SHP77 treated with DMSO at 0.1 percent for 48 hours (cell line): ENCODE measurements around the gene AK1.

ENCODE experiments used
- DNase-seq: peaks from one replicate; lab custom pipeline; 2025; lab: John Stamatoyannopoulos, UW

AK1 gene

DNA sequence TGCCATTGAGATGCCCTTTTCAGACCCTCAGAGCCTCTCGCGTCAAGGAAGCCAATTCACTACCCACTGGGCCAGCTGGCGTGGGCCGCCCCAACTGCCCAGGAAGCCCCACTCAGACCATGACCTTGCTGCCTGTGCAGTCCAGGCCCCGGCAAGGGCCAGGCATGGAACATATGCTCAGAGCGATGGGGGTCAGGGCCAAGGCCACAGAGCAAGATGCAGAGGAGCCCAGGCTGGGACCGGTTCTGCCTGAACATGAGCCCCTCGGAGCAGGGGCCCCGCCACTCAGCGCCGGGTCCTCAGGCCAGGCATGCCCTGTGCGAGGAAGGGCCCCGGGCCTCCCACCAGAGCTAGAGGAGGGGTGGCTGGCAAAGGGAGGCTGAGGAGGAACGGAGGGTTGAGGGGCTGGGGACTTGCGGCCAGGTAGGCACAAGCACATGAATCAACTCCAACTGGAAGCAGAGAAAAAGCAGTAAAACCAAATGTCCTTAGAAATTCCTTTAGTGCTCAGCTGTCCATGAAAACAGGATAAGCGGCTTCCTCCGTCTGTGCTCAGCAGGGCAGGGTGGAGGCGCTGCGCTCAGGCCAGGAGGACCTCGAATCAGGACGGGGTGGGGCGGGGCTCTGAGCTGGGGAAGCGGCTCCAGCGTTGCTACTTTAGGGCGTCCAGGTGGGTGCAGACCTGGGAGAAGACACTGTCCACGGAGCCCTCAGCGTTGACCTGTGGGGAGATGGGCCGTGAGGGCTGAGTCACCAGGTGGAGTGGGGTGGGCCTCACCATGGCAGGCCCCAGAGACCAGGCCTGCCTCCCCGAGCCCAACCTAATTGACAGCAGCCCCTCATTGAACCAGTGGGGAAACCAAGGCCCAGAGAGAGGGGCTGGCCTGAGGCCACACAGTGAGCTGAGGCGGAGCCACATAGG lies 9.9 kb downstream of the AK1 start:
- no peak for DNase-seq

DNA sequence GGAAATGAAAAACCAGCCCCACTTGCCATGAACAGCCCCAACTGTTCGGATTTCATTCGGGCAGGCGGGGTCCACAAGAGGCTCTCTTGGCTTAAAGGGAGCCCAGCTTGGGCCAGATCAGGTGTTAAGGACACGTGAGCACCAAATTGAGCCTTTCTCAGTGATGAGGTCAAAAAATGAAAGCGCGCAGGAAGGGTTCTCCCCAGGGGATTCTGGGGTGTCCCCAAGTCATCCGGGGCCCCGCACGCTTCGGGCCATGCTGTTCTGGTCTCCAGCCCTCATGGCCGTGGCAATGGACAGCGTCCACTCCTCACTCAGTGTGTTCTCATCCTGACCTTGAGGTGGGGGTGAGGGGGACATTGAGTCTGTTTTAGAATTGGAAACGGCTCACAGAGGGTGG lies 10.9 kb downstream of the AK1 start:
- no peak for DNase-seq

DNA sequence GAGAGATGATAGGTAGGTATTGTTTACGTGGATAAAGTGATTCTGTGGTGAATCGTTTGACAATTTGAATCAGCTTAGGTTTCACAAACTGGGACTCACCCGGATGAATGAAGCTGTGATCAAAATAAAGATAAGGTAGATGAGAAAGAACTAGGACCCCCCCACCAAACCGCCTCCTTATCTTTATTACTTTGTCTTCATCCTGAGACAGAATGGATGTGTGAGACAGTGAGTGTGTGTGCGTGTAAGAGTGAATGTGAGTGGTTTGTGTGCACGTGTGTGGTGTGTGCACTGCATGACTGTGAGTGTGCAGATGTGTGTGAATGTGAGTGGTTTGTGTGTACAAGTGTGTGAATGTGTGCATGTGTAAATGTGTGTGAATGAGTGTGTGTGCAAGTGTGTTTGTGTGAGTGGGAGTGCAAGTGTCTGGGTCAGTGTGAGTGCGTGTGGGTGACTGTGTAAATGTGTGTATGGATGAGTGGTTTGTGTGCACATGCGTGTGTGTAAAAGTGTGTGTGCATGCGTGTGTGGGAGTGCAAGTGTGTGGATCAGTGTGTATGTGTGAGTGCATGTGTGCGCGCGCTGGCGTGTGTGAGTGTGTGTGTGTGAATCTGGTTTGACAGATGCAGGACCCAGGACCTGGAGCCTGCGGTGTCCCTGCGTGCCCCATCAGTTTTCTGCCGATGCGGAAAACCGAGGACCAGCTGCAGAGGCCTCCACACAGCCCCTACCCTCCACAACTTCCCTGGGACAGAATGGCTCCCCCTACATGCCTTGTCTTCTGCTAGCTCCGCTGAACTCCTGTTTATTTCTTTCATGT lies 11.6 kb downstream of the AK1 start:
- DNase-seq: no peak

DNA sequence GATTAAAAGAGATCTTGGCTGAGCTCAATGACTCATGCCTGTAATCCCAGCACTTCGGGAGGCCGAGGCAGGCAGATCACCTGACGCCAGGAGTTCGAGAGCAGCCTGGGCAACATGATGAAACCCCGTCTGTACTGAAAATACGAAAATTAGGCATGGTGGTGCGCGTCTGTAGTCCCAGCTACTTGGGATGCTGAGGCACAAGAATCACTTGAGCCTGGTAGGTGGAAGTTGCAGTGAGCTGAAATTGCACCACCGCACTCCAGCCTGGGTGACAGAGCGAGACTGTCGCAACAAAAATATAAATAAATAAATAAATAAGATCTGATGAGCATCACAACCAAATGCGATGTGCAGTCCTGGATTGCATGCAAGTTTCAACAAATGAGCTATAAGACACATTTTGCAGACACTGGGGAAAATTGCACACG lies 14.3 kb downstream of the AK1 start:
- DNase-seq: no peak

DNA sequence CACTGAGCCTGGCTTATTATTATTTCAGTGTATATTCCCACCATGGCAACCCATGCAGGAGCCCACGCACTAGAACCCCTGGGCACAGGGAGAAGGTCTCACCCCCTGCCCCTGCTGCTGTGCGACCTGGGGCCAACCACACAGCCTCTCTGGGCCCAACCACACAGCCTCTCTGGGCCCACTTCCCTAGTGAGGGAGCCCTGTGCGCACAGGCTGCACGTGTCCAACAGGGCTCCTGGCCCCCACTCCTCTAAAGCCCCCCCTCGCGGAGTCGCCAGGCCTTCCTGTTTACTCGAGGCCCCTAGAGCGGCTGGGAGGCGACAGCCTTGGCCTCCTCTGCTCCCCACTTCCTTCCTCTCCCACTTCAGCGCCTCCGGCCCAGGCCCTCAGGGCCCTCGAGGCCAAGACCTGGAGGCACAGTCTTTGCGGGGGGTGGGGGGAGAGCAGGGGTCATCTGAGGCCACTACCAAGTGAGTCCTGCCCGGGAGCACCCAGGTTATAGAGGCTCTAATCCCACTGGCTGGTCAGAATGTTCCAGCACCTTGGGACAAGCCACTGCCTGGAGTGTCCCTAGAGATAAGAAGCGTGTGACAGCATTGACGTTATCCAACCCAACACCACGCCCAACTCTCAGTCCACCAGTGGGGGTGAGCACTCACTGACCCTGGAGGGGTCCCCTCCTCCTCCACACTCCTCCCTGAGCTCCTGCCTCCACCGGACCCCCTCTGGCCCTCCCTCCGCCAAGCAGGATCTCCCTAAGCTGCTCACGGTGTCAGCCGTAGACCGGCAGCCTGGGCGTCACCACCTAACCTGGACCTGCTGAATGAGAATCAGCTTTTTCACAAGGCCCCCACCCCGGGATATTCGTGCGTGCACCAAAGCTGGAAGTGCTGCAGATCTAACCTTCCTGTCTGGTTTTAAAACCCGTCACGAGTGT lies 15.1 kb downstream of the AK1 start:
- no peak for DNase-seq

DNA sequence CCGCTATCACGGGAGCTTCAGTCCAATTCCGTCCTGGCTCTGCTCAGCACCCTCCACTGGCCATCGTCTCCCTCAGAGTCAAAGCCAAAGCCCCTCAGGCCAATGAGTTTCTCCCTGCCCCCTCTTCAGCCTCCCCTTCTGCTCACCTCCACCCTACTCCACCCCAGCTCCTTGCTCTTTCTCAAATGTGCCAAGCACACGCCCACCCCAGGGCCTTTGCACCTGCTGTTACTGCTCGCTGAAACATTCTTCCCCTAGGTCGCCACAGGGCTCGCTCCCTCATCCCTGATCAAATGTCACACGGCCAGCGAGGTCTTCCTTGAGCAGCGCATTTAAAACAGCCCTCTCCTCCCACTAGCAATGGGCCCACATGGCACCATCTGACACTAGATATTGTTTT lies 16.7 kb downstream of the AK1 start:
- no peak for DNase-seq

DNA sequence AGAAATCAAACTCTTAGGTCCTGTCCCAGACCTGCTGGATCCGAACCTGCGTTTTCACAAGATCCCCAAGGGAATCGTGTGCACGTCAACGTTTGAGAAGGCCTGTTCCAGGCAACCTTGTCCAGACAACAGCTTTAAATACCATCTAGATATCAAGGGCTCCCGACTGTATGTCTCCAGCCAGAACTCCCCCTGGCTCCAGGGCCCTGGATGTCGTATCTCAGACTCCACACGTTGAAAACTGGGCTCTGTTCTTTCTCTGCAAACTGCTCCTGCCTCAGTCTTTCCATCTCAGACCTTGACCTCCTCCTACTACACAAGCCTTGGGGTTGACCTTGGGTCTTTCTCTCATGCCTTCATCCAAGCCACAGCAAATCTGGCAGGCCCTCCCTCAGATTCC lies 17.2 kb downstream of the AK1 start:
- DNase-seq: no peak

DNA sequence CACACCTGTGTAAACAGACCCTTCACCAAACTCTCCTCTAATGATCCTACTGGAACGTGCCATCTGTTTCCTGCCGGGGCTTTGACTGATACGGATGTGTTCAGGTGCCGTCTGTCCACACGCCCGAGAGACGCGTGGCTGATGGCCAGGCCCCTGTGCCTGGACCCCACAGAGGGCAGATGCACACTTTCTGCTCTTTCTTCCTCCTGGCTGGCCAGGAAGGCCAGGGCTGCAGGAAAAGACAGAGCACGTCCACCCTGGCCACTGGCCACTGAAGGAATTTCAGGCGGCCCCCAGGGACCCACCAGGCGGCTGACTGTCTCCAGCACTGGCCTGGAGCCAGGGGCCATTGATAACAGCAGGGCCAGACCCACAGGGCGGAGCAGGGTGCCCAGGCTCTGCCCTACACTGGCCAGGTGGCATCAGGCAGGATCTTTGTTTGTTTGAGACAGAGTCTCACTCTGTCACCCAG lies 19.4 kb downstream of the AK1 start:
- peak; percentile 56 for DNase-seq

DNA sequence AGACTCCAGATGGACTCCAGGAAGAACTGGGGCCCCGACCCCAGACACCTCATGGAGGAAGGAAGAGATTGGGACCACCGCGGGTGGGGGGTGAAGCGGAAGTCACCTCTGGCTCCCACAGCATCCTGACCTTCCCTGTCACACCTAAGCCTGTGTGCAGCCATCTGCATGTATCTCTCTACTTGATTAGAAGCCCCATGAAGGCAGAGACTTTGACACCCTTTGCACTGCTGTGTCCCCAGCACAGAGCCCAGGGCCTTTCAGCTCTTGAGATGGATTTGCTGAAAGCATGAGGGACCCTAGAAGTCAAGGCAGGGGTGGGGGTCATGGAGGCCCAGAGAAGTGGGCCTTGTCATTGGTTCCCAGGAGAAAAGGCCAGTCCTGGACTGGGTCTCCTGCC lies 20.2 kb downstream of the AK1 start:
- no peak for DNase-seq

DNA sequence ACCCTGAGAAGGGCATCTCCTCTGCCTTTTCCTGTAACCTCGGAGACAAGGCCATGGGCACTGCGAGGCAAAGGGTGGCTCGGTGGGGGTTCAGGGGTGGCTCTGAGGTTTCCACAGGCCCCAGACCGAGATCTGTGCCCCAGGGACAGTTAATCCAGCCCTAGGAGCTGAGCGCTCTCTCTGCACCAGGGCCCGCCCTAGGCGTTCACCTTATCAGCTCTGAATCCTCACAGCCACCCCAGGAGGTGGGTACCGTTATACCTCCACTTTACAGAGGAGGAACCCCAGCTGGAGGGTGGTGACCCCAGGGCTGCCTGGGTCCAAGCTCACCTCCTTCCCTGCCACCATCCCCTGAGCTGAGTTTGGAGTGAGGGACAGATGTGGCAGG lies 20.8 kb downstream of the AK1 start:
- no peak for DNase-seq

DNA sequence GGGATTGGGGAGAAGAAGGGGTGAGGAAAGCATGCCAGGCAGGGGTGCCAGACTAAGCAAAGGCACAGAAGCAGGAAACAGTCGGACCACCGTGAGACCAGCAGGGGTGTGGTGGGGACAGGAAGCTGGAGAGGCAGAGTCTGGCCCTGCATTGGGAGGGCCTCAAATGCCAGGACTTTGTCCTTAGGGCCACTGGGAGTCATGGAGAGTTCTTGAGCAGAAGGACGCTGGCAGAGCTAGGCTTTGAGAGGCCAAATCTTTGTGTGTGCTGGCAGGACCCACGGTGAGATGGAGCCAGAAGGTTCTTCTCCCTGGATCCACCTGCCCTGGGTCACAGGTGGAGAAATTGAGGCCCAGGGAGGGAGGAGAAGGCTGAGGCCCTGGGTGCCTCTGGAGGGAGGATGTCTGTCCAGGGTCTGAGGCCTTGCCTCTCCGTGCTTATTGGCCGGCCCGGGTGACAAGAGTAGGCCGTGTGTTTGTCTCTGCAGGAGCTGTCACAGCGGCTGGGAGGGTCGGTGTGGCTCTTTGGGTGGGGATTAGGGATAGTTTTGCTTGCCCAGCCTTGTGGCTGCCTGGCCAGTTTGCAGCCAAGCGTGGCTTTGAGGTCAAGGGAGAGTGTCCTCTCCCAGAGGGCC lies 21.3 kb downstream of the AK1 start:
- DNase-seq: no peak

DNA sequence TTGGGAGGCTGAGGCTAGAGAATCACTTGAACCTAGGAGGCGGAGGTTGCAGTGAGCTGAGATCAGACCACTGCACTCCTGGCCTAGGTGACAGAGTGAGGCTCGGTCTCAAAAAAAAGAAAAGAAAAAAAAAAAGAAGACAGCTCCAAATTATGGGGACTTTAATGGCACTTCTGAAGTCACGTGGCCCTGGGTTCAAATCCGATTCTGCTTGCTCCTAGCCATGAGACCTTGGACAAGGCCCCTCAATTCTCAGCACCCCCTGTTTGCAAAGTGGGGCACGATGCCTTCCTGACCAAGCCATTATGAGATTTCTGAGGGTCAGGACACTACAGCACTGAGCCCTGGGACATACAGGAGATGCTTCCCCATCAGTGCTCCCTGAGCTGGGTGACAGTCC lies 22.0 kb downstream of the AK1 start:
- DNase-seq: no peak

DNA sequence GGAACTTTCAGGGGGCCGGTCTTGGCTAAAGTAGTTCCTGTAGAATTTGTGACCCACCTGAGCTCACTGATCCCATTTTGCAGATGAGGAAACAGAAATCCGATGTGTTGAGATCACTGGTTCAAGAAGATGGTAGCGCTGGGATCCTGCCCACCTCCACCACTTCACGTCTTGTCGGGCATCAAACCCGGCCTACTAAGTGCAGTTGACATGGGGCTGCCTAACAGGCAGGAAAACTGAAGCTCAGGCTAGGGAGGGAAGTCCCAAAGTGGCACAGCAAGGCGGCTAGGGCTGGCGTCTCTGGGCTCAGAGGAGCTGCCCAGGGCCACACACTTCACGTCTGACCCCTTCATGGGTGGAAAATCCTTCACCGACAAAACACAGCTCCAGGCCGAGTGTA lies 22.5 kb downstream of the AK1 start:
- DNase-seq: no peak

DNA sequence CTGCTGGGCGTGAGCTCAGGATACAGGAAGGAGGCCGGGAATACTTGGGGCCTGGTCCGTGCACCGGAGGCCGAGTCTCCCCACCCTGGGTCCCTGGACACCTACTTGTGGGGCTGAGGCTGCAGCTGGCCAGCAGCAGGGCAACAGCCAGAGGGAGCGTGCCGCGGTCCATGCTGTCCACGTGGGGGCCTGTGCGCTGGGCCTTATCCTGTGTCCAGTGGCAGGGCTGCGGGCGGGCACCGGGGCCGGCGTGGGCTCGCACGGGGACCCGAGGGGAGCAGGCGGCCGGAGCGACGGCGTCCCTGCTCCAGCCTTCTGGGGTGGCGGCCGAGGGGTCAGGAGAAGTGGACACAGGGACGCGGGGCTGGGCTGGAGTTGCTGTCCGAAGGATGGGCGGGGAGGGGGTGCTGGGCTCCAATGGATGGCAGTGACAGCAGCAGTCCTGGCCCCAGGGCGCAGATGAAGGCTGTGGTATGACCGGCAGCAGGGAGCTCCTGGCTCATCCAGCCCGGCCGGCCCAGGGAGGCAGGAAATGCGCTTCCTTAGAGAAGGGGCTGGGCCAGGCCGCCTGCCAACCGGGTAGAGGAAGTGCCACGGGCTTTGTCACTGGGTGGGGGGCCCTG lies 23.2 kb downstream of the AK1 start, which contains the start of gene ENG:
Gene ENG, minus strand, starts transcription at position 475 of the 623 bp plus-strand sequence. Its CDS starts 303 bp downstream, at position 172.
- DNase-seq: no peak

DNA sequence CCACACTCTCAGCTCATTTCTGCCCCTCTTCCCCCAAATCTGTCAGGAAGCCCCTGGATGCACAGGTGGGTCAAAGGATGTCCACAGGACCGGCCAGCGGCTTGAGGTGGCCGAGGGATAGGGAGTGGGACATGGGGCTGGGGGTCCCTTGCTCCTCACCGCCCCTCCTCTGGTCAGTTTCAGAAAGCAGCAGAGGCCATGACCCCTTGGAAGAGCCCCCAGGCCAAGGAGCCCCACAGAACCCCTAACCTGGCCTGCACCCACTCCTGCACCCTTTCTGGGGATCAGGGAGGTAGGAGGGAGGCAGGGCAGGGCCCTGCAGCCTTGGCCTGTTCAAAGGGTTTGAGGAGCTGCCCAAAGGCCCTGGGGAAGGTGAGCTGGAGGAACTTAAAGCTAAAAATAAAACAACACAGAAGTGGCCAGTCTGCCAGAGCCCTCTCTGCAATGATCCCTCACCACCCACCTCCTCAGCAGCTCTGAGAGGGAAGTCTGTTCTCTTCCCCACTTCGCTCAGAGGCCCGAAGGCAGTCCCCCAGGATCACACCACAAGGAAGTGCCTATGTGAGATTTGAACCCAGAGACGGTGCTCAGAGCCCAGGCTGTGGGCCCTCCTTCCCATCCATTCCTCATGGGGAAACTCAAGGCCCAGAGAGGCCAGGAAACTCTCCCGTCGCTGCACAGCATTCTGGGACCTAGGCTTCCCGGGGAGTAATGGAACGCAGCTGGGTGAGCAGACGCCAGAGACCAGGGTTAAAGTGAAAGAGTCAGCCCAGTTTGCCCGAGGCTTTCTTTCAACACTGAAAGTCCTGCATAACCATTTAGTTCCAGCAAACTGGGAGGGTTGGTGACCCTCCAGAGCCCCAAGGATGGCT lies 23.9 kb downstream of the AK1 start:
- DNase-seq: no peak

DNA sequence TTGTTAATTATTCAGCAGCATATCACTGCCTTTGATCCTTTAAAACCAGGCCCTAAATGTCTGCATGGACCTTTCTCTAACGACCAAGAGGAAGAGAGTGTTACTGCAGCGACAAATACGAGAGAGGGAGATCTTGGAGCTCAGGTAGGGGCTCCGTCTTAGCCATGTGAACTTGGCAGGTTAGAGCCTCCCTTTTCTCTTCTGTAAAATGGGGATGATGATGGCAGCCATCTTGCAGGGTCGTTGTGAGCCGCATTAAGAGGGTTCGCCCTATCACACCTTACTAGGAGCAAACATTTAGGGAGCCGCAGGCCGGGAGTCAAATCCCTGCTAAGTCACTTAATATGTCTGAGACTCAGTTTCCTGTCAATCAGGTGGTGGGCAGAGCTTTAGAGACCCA lies 24.6 kb downstream of the AK1 start:
- DNase-seq: no peak

DNA sequence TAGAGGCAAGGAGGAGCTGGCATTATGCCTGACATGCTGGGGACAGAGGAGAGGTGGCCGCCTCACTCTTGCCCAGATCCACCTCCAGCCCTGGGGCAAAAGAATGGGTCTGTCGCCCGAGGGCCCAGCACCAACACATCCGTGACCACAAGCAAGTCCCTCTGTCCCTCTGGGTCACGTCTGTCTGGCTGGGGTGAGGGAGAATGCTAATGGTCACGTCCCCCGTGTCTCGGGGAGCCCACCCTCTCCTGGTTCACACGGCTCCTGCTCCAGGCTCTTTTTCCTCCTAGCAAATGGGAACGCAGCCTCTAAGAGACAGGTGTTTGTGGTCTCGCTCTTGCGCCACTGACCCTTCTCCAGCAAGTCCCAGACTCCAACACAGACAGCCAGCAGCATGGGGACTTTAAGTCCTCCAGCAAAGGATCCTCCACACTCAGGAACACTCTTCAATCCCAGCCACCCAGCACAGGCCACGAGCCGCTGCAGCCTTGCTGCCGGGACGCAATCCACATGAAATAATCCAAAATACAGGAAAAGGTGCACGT lies 27.1 kb downstream of the AK1 start:
- DNase-seq: no peak

DNA sequence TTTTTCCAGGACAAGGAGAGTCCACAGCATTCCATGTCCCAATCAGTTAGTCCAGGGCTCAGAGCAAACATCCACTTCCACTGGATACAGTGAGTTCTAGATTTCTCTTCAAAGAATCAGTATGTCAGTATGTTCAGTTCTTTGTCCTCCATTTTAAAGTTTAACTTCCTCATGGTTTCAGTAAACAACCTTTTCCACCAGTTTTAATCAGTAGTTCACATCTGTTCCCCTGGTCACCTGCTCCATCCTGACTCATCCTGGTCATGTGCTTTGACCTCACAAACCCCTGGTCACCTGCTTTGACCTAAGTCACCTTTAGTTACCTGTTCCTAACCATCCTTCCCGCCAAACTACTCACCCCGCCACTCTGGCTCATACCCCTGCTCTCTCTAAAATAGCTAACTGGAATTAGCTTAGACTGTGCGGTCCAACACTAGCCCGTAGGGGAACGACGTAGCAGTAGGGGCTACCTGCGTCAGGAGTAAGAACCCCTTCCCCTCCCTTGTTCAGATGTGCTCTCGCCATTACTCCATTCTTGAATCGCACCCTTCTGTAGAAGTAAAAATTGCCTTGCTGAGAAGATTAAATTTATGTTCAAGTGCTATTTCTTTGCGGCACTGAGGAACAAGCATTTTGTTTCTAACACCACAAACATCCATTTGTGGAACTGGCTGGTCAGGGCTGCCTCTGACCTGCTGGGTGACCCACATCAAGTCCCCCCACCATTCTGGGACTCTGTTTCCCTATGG lies 28.5 kb downstream of the AK1 start:
- DNase-seq: no peak
